Eye (tissue), 1 donor: ENCODE results near the gene MVK.

Source experiments
- DNase-seq: peaks from one replicate; pipeline ENCODE4 v3.0.0-alpha.2; 2015

Gene MVK

DNA sequence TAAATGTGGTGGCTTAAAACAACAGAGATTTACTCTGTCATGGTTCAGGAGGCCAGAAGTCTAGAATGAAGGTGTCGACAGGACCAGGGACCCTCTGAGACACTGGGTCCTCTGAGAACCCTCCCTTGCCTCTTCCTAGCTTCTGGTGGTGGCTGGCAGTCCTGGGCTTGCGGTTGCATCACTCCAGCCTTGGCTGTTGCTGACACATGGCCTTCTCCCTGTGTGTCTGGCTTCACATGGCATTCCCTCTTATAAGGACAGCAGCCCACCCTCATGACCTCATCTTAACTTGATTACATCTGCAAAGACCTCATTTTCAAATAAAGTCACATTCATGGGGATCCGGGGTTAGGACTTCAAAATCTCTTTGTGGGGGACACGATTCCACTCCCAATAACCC, 36.9 kb downstream of the MVK start:
- no peak for DNase-seq

DNA sequence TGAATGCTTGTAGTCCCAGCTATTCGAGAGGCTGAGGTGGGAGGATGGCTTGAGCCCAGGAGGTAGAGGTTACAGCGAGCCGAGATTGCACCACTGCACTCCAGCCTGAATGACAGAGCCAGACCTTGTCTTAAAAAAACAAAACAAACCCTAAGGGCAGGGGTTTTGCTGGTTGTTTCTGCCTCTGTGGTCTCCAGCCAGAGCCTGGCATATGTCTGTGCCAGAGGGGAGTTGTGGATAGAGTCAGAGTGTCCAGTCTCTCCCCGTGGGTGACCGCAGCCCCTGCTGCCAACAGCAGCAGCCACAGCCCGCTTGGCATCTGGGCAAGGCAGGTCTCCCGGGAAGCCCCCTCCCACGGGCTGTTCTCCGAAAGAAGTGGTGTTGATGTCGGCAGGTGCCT, 37.6 kb downstream of the MVK start:
- DNase-seq = no peak

DNA sequence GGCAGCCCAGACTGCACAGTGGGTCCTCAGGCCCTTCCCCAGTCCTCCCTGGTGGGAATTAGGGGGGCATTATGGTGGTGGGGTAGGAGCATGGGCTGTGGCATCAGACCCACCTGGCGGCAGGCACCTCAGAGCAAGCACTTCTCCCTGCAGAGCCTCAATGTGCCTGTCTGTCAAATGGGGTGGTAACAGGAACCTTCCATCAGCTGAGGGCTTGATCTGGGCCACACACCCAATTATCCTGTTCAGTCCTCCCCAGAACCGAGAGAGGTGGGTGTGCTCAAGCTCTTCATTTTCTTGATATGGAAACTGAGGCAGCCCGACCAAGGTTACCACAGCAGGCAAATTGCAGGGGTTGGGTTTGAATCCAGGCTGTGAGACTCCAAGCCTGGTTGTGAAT, 38.4 kb downstream of the MVK start:
- DNase-seq = no peak

GRCh38 chr12:109612975-109613502, 39.4 kb downstream of the MVK start:
- no peak for DNase-seq

GRCh38 chr12:109613649-109614455, 40.3 kb downstream of the MVK start:
- DNase-seq = peak; percentile 51

GRCh38 chr12:109615556-109616229, 42.1 kb downstream of the MVK start:
- no peak for DNase-seq

DNA sequence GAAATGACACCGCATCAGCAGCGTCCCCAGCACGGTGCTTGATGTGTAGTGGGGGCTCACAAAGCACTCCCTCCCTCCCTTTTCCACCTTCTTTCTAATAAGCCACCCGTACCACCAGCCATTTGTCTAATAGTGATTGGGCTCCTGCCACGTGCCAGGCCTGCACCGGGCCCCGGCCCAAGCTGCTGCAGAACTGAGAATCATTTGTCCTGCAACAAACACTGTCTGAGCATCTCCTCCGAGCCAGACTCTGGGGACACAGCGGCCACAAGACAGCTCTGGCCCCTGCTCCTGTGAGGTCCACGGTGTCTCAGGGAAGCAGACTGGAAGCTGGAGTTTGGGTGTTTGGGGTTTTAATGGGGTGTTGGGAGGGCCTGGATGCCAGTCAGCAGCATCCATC, 43.9 kb downstream of the MVK start:
- no peak for DNase-seq

DNA sequence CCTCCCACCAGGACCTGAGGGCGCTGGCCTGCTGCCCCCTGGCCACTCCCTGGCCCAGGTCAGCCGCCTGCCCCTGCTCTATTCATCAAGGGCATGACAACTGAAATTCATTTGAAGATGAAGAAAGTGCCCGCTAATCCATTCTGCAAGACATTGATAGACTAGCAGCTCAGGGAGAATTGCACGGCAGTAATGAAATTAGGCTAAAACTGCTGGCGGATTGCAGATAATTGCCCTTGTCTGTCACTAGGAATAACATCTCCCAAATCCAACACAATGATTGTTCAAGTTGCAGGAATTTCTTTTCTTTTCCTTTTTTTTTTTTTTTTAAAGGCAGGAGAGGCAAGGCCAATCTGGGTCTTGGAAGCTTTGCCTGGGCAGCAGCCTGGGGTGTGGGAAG, 44.5 kb downstream of the MVK start:
- peak; percentile 75 for DNase-seq

DNA sequence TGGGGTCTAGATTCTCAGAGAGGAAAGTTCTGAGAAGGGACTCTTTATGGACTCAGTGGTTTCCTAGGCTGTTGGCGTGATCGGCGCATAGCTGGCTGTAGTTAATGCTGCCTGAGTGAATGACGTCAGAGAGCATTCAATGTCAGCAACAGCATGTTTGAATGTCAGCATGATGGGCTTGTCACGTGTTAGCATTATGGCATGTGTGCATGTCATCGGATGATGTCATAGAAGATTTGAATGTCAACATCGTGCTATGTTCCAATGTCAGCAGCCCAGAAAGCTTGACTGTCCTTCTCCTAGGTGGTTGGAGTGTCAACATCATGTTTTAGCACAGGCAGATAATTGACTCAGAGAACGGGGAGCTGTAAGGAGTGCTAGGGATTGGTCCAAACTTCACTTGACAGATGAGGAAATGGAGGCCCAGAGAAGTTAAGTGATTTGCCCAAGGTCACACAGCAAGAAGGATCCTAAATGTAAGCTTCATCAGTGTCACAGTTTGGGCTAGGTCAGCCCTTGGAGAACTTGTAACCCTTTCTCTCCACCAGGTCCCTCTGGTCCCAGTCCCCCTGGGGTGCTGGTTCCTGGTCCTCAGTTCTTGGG, 45.5 kb downstream of the MVK start:
- no peak for DNase-seq

- DNase-seq = peak; percentile 51
Measured at GRCh38 chr12:109621211-109621694, 47.7 kb downstream of the MVK start.

DNA sequence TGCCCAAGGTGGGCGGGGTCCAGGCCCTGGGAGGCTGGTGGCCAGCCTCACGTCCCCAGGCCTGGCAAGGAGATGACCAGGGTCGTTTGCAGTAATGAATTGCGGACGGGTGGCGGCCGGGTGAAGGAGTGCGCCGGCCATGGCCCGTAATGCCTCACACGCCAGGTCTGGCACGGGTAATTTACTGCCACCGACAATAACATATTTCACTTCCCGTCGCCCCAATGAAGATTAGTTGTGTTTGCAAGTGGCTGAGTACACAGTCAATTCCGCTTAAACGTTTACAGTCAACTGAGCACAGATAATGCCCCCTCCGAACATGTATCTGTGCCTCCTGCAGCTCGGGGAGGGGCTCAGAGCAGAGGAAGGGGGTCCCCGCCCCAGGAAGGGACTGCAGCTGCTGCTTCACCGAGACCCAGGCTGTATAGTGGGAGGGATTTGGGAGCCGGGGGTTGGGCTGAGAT, 48.3 kb downstream of the MVK start:
- peak; percentile 68 for DNase-seq

- DNase-seq = no peak
Measured at GRCh38 chr12:109624467-109624866, 50.9 kb downstream of the MVK start.

DNA sequence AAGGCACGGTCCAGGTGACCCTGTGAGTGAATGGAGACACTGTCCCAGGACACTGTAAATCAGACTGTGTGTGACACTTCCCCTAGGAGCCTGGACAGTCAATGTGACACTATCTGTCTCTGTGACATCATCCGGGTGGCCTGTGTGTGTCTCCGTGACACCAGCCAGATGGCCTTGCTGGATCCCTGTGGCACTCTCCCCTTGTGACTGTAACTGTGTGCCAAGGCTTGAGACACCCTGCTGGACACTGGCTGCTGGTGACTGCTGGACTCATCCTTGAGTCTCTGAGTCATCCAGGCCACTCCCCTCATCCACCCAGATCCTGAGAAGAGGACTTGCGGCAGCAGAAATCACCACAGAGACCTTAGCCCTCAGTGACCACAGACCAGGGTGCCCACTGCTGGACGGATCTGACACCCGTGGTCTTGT, 51.6 kb downstream of the MVK start:
- no peak for DNase-seq

DNA sequence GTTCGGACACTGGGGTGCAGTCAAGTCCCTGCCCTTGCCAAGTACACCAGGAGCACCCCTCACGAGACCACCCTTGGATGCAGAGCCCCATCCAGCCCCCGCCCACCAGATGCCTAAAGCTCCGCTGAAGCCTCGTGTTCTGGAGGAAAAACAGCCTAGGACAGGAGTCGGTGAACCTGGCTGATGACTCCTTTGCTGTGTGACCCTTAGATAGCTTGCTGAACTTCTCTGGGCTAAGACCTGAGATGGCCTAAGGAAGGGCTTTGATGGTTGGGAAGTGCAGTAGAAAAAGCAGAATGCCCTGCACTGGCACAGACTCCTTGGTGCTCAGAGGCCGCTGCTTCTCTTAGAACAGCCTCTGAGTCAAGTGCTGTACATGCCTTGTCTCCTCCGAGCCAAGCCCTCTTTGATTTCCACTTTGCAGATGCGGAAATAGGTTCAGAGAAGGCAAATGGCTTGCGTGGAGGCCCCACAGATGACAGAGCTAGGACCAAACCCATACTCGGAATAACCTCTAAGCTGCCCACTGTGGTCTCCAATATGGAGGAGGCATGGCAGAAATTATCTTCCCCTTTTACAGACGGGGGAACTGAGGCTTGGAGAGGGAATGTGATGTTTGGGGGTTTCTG, 52.3 kb downstream of the MVK start:
- no peak for DNase-seq

GRCh38 chr12:109626378-109627115, 53.0 kb downstream of the MVK start:
- no peak for DNase-seq

DNA sequence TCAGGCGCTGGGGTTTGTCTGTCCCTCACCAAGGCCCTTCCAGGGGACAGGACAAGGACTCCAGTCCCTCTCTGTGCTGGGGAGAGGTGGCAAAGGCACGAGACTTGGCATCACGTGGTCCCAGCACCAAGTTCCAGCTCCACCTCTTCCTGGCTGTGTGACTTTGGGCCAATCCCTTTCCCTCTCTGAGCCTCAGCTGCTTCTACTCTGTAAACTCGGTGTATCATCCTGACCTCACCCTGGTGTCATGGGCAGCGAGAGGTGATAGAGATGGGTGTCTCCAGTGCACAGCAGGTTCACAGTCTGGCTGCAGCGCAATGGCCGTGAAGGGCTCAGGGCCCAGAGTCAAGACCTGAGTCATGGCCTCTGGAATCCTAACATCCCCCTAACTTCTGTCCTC, 54.0 kb downstream of the MVK start:
- no peak for DNase-seq

DNA sequence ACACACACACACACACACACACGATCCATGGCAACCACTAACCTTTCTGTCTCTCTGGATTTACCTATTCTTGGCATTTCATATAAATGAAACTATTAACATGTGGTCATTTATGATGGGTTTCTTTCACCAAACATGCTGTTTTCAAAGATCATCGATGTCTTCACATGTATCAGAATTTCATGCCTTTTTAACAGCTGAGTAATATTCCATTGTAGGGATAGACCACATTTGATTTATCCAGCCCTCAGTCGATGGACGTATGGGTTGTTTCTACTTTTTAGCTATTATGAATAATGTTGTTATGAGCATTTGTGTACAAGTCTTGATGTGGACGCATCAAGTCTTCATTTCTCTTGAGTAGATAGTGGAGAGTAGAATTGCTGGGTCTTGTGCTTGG, 56.5 kb downstream of the MVK start:
- DNase-seq = no peak

DNA sequence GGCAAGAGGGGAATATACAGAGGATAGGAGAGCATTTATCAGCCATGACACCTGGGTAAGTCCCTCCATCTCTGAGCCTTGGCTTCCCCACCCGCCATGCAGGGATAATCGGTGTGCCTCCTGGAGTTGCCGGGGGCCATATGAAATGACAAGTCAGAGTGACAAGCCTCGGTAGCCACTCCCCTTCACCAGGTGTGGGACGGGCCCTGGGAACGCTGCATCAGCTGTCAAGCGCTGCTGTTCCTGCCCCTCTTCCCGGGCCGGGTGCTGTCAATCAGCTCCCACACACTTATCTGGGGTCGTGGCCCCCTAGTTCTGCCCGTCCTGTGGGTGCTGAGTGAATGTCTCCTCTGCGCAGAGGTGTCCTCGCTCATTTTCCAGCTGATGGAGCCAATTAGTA, 57.2 kb downstream of the MVK start:
- DNase-seq = no peak

- no peak for DNase-seq
Measured at GRCh38 chr12:109631302-109631701, 57.7 kb downstream of the MVK start.

GRCh38 chr12:109631751-109632150, 58.2 kb downstream of the MVK start:
- no peak for DNase-seq

DNA sequence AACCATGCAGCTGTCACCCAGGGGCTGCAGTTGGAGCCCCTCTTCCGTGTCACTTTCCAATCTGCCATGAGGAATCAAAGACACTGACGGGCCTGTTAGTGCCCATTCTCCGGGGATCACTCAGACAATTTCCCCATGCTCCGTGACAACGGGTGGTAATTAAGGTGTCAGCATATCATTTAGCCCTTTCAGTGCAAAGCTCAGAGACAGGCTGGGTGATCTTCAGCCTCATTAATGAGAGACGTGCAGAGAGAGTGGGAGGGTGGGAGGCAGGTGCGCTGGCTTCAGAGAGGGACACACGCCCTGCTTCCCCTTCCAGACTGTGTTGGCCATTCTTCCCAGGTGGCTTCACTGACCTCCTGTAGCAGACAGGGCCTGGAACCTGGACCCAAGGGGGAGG, 58.7 kb downstream of the MVK start:
- DNase-seq = no peak

- no peak for DNase-seq
Measured at GRCh38 chr12:109635717-109636116, 62.1 kb downstream of the MVK start.
